ENCODE data around the gene SPINK1.

DNA sequence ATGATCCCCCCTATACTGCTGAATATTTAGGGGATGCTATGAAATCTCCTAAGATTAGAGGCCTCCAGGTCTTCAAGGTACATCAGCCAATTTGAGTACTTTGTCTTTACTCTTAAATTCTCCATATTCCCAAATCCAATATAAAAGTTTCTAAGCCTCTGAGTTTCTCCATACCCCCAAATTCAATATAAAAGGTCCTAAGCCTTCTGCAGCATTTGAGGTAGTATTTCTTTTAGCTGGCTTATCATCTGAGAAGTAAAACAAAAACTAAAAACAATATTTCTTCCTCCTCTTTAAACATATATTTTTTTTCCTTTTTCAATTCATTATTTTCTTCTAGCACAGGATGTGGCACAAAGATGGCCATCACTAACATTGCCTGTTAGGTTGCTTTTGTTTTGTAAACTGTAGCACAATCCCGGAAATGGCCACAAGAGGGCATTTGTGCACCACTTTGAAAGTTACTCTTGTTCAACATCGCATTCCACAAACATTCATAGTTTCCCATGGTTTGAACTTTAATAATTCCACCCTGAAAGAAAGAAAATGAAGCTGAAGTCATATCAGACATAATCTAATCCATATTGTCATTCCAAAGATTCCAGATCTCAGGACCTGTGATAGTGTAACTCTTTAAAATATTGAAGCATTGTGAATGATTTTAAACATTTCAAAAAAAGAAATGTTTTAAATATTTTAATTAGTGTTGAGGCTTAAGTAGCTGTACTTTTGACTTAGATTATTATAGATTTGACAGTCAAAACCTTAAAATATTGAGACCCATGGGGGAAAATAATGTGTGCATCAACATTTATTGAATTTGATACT lies 26.0 kb upstream of the SPINK1 start:
- TF ChIP-seq SIN3B (IDR thresholded peaks at IDR 0.05; ENCODE audit: low read depth) (no peak), ZNF668 (CRISPR knock-in tag; IDR thresholded peaks at IDR 0.05) (no peak), SIN3A (IDR thresholded peaks at IDR 0.05; ENCODE audit: borderline replicate concordance in 2 of 2, control insufficient read depth in 1 of 2, low read depth in 2 of 2, low read length in 2 of 2) (no peak), CHD1 (IDR thresholded peaks at IDR 0.05; ENCODE audit: low read length) (no peak), MCM5 (IDR thresholded peaks at IDR 0.05; ENCODE audit: low read depth) (no peak), EHMT2 (IDR thresholded peaks at IDR 0.05) (no peak), CREM (IDR thresholded peaks at IDR 0.05; ENCODE audit: low read depth) (no peak), ZKSCAN1 (IDR thresholded peaks at IDR 0.05; ENCODE audit: low read depth, low read length) (no peak), SUPT5H (IDR thresholded peaks at IDR 0.05) (no peak)

All from K562 (cell line).